Mesendoderm (in vitro differentiated cells): Measurements from ENCODE around the gene HNRNPDL. TPM values are rescaled to one million over a fixed set of nuclear protein-coding genes. Genes with fewer than 3 reads are reported as not detected.
"Not testable (repeated sequence)": the region's sequence is repeated elsewhere in the genome, so short reads cannot be mapped to it uniquely, and the experiment has no call there.

Experiments used
- DNase-seq: peaks from one replicate; pipeline ENCODE4 v3.0.0; 2013
- H2AK5ac ChIP-seq: 2 replicates; pipeline ENCODE4 v1.6.1; 2013; ENCODE audit warnings: low read length, inconsistent platforms
- H2BK120ac ChIP-seq: 2 replicates; pipeline ENCODE4 v1.6.1; 2013; ENCODE audit warnings: low read depth, mild to moderate bottlenecking, low read length, moderate library complexity, mixed read lengths
- H2BK15ac ChIP-seq: replicated peaks from 2 replicates; pipeline ENCODE4 v1.6.1; 2013; ENCODE audit warnings: low read depth, mild to moderate bottlenecking, moderate library complexity
- H2BK5ac ChIP-seq: 2 replicates; pipeline ENCODE4 v1.6.1; 2013; ENCODE audit warnings: low read length, inconsistent platforms
- H3K18ac ChIP-seq: 2 replicates; pipeline ENCODE4 v1.6.1; 2013; ENCODE audit warnings: mild to moderate bottlenecking, low read length, mixed read lengths
- H3K23ac ChIP-seq: one replicate; pipeline ENCODE4 v1.6.1; 2013; ENCODE audit warnings: low read length
- H3K27ac ChIP-seq: 2 replicates; pipeline ENCODE4 v1.5.1; 2013; ENCODE audit warnings: low read depth, mild to moderate bottlenecking, inconsistent platforms, low read length, moderate library complexity
- H3K27me3 ChIP-seq: 2 replicates; pipeline ENCODE4 v1.6.1; 2013; ENCODE audit warnings: low read length, control low read depth, mild to moderate bottlenecking, inconsistent platforms; ENCODE audit not compliant: insufficient read depth, poor library complexity
- H3K36me3 ChIP-seq: 2 replicates; pipeline ENCODE4 v1.6.1; 2013; ENCODE audit warnings: low read length, inconsistent platforms; ENCODE audit not compliant: control insufficient read depth, insufficient read depth
- H3K4ac ChIP-seq: one replicate; pipeline ENCODE4 v1.6.1; 2013; ENCODE audit warnings: low read depth, mild to moderate bottlenecking, low read length, moderate library complexity
- H3K4me1 ChIP-seq: 2 replicates; pipeline ENCODE4 v1.6.1; 2013; ENCODE audit warnings: low read depth, low read length, inconsistent platforms; ENCODE audit not compliant: control insufficient read depth
- H3K4me2 ChIP-seq: 2 replicates; pipeline ENCODE4 v1.6.1; 2013; ENCODE audit warnings: low read length
- H3K4me3 ChIP-seq: 2 replicates; pipeline ENCODE4 v1.5.1; 2013; ENCODE audit warnings: mild to moderate bottlenecking, low read length
- H3K56ac ChIP-seq: one replicate; pipeline ENCODE4 v1.6.1; 2013; ENCODE audit warnings: low read length
- H3K79me1 ChIP-seq: 2 replicates; pipeline ENCODE4 v1.6.1; 2013; ENCODE audit warnings: low read length, inconsistent platforms
- H3K79me2 ChIP-seq: 2 replicates; pipeline ENCODE4 v1.6.1; 2013; ENCODE audit warnings: mild to moderate bottlenecking, low read length; ENCODE audit not compliant: control insufficient read depth, insufficient read depth
- H3K9ac ChIP-seq: 2 replicates; pipeline ENCODE4 v1.6.1; 2013; ENCODE audit warnings: low read length, inconsistent platforms
- H4K5ac ChIP-seq: one replicate; pipeline ENCODE4 v1.6.1; 2013; ENCODE audit warnings: low read length
- H4K8ac ChIP-seq: one replicate; pipeline ENCODE4 v1.6.1; 2013; ENCODE audit warnings: low read depth, mild to moderate bottlenecking, control low read depth, low read length, moderate library complexity
- WGBS: extraction: QIAGEN DNeasy Blood & Tissue Kit; methylation state at CpG from one replicate; pipeline ENCODE4 v1.1.7; 2013; ENCODE audit warnings: low lambda C conversion rate, missing lambda C conversion rate; ENCODE audit not compliant: insufficient coverage; ENCODE audit errors: extremely low coverage; 5-methylcytosine and 5-hydroxymethylcytosine counted together
- polyA plus RNA-seq, 2 experiments: library from polyadenylated mRNA; stranded (reverse); fragments of 200-250 nt; gene quantifications; one replicate each; pipeline ENCODE4 v1.2.3, GENCODE V29; 2013

Gene HNRNPDL
- polyA plus RNA-seq (2013, experiment 1 of 2), result 533 TPM
- 528 TPM for polyA plus RNA-seq (2013, experiment 2 of 2)

DNA sequence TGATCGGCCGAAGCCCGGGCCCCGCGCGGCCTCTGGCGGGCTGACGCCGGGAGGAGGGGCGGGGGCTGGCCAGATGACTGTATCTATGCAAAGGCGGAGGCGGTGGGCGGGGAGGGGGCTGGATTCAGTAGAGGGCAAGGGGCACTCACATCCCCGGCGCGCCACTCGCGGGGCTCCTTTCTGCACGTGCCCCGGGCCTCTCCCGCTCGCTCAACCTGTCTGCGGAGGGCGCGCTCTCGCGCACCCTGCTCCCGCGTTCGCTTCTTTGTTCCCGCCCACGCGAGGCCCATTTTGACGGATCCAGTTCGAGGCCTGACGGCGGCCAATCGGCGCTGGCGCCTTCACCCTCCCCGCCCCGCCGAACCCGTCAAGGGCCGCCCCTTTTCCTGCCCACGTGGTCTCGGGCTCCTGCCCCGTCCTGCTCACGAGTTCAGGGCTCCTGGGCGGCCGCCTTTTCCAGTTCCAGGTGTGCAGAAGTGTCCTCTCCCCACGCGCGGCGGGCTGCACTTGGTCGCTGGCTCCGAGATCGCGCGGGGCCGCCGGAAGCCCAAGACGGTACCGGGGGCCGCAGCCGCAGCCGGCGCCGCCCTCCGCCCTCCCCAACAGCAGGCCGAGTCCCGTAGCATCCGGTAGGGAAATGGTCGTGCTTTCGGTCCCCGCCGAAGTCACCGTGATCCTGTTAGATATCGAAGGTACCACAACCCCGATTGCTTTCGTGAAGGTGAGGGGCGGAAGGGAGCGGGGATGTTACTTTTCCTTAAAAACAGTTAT, at the start of gene HNRNPDL, which contains the start of gene ENOPH1:
Gene HNRNPDL, minus strand, starts transcription at position 270 of the 771 bp plus-strand sequence. CDS start 772 bp downstream, outside the sequence.
Gene ENOPH1, plus strand, starts transcription at position 398 of the 771 bp plus-strand sequence. Its CDS starts 240 bp downstream, at position 638.
- H4K5ac ChIP-seq, result peak within 1 kb of the TSS; percentile 60
- H3K4me3 ChIP-seq, result peak within 1 kb of the TSS; percentile 92
- H3K18ac ChIP-seq, result peak within 1 kb of the TSS; percentile 97
- DNase-seq, result peak; percentile 99
- peaks cover 83% of the 10 kb centered on the region for H3K79me2 ChIP-seq
- H3K4me1 ChIP-seq, result no peaks in the 10 kb centered on the region
- no peaks in the 10 kb centered on the region for H3K27me3 ChIP-seq
- H3K23ac ChIP-seq, result peak within 1 kb of the TSS; percentile 83
- peak within 1 kb of the TSS; percentile 55 for H2BK120ac ChIP-seq
- no peak within 1 kb of the TSS for H2BK15ac ChIP-seq
- H3K79me1 ChIP-seq, result peaks cover 6% of the 10 kb centered on the region
- H3K4ac ChIP-seq, result peak within 1 kb of the TSS; percentile 99
- peak within 1 kb of the TSS; percentile 100 for H3K9ac ChIP-seq
- WGBS, result no CpG with 5 or more reads among the region's 83 CpGs
- H2BK5ac ChIP-seq, result peak within 1 kb of the TSS; percentile 96
- peak within 1 kb of the TSS; percentile 83 for H3K4me2 ChIP-seq
- peak within 1 kb of the TSS; percentile 70 for H2AK5ac ChIP-seq
- peaks cover 4% of the 10 kb centered on the region for H3K36me3 ChIP-seq
- H3K56ac ChIP-seq, result peak within 1 kb of the TSS; percentile 99
- H3K27ac ChIP-seq, result peak within 1 kb of the TSS; percentile 99
- H4K8ac ChIP-seq, result peak within 1 kb of the TSS; percentile 97

DNA sequence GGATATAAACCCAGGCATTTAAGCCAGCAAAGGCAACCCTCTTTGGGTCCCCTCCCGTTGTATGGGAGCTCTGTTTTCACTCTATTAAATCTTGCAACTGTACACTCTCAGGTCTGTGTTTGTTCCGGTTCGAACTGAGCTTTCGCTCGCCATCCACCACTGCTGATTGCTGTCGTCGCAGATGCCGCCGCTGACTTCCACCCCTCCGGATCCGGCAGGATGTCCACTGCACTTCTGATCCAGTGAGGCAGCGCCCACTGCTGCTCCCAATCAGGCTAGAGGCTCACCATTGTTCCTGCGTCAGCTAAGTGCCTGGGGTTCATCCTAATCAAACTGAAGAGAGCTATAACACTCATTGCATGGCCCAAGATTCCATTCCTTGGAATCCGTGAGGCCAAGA, 49.3 kb upstream of the HNRNPDL start:
- Histone ChIP-seq H3K79me1 (no peaks in the 10 kb centered on the region), H3K9ac (no peak overlapping the region), H3K79me2 (no peaks in the 10 kb centered on the region)

DNA sequence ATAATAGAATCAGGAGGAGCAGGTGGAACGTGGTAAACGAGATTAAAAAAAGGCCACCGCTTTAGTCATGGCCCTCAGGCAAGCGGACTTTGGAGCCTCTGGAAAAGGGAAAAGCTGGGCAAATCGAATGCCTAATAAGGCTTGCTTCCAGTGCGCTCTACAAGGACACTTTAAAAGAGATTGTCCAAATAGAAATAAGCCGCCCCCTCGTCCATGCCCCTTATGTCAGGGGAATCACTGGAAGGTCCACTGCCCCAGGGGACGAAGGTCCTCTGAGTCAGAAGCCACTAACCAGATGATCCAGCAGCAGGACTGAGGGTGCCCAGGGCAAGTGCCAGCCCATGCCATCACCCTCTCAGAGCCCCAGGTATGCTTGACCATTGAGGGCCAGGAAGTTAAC, 47.2 kb upstream of the HNRNPDL start:
- H4K8ac ChIP-seq, H3K4me3 ChIP-seq, DNase-seq, H3K4me2 ChIP-seq, H3K27me3 ChIP-seq, H3K79me2 ChIP-seq, H3K4me1 ChIP-seq, H4K5ac ChIP-seq, H2BK5ac ChIP-seq, H3K9ac ChIP-seq, H2BK120ac ChIP-seq, H3K18ac ChIP-seq, H2AK5ac ChIP-seq, H3K23ac ChIP-seq, H3K56ac ChIP-seq, H3K4ac ChIP-seq, H3K36me3 ChIP-seq, H3K27ac ChIP-seq, H3K79me1 ChIP-seq, H2BK15ac ChIP-seq: not testable (repeated sequence)
- WGBS, result no CpG with 5 or more reads among the region's 9 CpGs

More for the DNA sequence above, 49.3 kb upstream of the HNRNPDL start:
- no peak for DNase-seq
- no peak overlapping the region for H3K4ac ChIP-seq
- H3K56ac ChIP-seq, result no peak overlapping the region
- no peak overlapping the region for H3K4me3 ChIP-seq
- no peak overlapping the region for H3K18ac ChIP-seq
- no peak overlapping the region for H2BK15ac ChIP-seq
- H3K23ac ChIP-seq, result no peak overlapping the region
- H2AK5ac ChIP-seq, result no peak overlapping the region
- no peaks in the 10 kb centered on the region for H3K4me1 ChIP-seq
- H3K27me3 ChIP-seq, result no peaks in the 10 kb centered on the region
- no peak overlapping the region for H3K4me2 ChIP-seq
- H4K5ac ChIP-seq, result no peak overlapping the region
- no peak overlapping the region for H2BK120ac ChIP-seq
- WGBS, result no CpG with 5 or more reads among the region's 14 CpGs
- H3K36me3 ChIP-seq, result no peaks in the 10 kb centered on the region
- no peak overlapping the region for H4K8ac ChIP-seq
- no peak overlapping the region for H2BK5ac ChIP-seq
- H3K27ac ChIP-seq, result no peak overlapping the region

DNA sequence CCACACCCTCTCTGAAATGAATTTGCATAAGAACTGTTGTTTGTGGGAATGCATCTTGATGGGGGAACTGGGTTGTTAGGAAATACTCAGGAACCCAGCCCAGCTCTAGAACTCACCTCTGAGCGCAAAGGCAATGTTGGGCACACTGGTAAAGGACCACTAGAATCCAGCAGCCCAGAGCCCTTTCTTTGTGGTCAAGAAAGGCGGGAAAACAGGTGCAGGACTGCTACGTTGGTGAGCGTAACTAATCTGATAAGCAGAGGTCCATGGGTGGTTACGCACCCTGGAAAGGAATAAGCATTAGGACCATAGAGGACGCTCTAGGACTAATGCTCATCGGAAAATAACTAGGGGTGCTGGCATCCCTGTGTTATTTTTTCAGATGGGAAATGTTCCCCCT, 45.7 kb upstream of the HNRNPDL start:
- H2BK120ac ChIP-seq, H3K79me2 ChIP-seq, H2BK5ac ChIP-seq, H3K4ac ChIP-seq, H3K4me3 ChIP-seq, H3K18ac ChIP-seq, H2AK5ac ChIP-seq, H3K9ac ChIP-seq, H3K79me1 ChIP-seq, H4K8ac ChIP-seq, H2BK15ac ChIP-seq, H3K4me2 ChIP-seq, H3K27me3 ChIP-seq, DNase-seq, H3K4me1 ChIP-seq, H3K36me3 ChIP-seq, H4K5ac ChIP-seq, H3K23ac ChIP-seq: not testable (repeated sequence)
- WGBS, result no CpG with 5 or more reads among the region's 7 CpGs
- peak overlapping the region; percentile 36 for H3K27ac ChIP-seq
- H3K56ac ChIP-seq, result peak overlapping the region; percentile 49

DNA sequence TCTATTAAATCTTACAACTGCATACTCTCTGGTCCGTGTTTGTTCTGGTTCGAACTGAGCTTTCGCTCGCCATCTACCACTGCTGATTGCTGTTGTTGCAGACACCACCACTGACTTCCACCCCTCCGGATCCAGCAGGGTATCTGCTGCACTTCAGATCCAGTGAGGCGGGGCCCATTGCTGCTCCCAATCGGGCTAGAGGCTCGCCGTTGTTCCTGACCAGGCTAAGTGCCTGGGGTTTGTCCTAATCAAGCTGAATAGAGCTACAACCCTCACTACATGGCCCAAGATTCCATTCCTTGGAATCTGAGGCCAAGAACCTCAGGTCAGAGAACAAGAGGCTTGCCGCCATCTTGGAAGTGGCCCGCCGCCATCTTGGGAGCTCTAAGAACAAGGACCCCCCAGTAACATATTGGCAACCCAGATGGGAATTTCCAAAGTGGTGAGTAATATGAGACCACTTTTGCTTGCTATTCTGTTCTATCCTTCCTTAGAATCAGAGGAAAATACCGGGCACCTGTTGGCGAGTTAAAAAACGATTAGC, 43.4 kb upstream of the HNRNPDL start:
- no peak overlapping the region for H2AK5ac ChIP-seq
- H2BK120ac ChIP-seq, result peak overlapping the region; percentile 62
- H3K4me1 ChIP-seq, result peaks cover 2% of the 10 kb centered on the region
- no peak overlapping the region for H4K5ac ChIP-seq
- H3K23ac ChIP-seq, result no peak overlapping the region
- no peaks in the 10 kb centered on the region for H3K79me2 ChIP-seq
- H3K27me3 ChIP-seq, result no peaks in the 10 kb centered on the region
- H2BK5ac ChIP-seq, result no peak overlapping the region
- WGBS, result no CpG with 5 or more reads among the region's 15 CpGs
- H3K36me3 ChIP-seq, result no peaks in the 10 kb centered on the region
- H3K79me1 ChIP-seq, result no peaks in the 10 kb centered on the region
- no peak overlapping the region for H3K9ac ChIP-seq
- no peak overlapping the region for H3K4me3 ChIP-seq
- H3K4ac ChIP-seq, result no peak overlapping the region
- H2BK15ac ChIP-seq, result no peak overlapping the region
- DNase-seq, result no peak
- H3K4me2 ChIP-seq, result no peak overlapping the region
- H3K27ac ChIP-seq, result peak overlapping the region; percentile 29
- H3K18ac ChIP-seq, result no peak overlapping the region
- no peak overlapping the region for H3K56ac ChIP-seq
- no peak overlapping the region for H4K8ac ChIP-seq
